Body of pancreas (tissue), 4 donors: ENCODE data around the gene TSHZ2. TPM values are rescaled to one million over a fixed set of nuclear protein-coding genes. Genes with fewer than 3 reads are reported as not detected.

Source experiments
- ATAC-seq: fragments of 150-250 bp; one replicate; pipeline ENCODE4 v1.9.1; 2016
- DNase-seq, 4 donors: peaks; one replicate each; pipeline ENCODE4 v3.0.0-alpha.2; 2019
- H3K27ac ChIP-seq, 4 donors: fragments of 200-600 bp; sonication (generic); 1 replicate in 3 of 4; 2 replicates in 1 of 4; pipeline versions ENCODE4 v1.5.1 to v1.6.1; 2016 to 2019; ENCODE audit warnings: mild to moderate bottlenecking in 1 of 4, mixed read lengths in 1 of 4, moderate library complexity in 1 of 4
- H3K27me3 ChIP-seq, 2 donors: fragments of 200-600 bp; sonication (generic); one replicate each; pipeline ENCODE4 v1.6.0; 2016; ENCODE audit warnings: mild to moderate bottlenecking in 1 of 2
- H3K36me3 ChIP-seq, 2 donors: fragments of 200-600 bp; sonication (generic); replicated peaks in 1 of 2; 2 replicates each; pipeline ENCODE4 v1.5.1; 2016; ENCODE audit warnings: low read depth in 2 of 2; ENCODE audit not compliant: insufficient read depth in 1 of 2
- H3K4me1 ChIP-seq: fragments of 200-600 bp; sonication (generic); one replicate; pipeline ENCODE4 v1.6.0; 2016
- H3K4me3 ChIP-seq, 2 donors: fragments of 200-600 bp; sonication (generic); 1 replicate in 1 of 2; 2 replicates in 1 of 2; pipeline ENCODE4 v1.5.1; 2016 to 2019
- H3K9me3 ChIP-seq, 3 donors: fragments of 200-600 bp; sonication (generic); 1 replicate in 2 of 3; 2 replicates in 1 of 3; pipeline ENCODE4 v1.5.1; 2016
- CTCF ChIP-seq, 7 experiments: fragments of 450-650 bp in 4 of 7; fragments of 200-600 bp in 3 of 7; sonication (generic) in 3 of 7; IDR thresholded peaks; one replicate each; pipeline ENCODE4 v1.5.1; 2016 to 2019; ENCODE audit warnings: antibody characterized with exemption in 7 of 7
- POLR2A ChIP-seq, 3 donors: fragments of 450-650 bp; IDR thresholded peaks; one replicate each; pipeline ENCODE4 v1.6.1; 2016; ENCODE audit warnings: antibody characterized with exemption in 3 of 3, mild to moderate bottlenecking in 2 of 3
- WGBS, 2 donors: methylation state at CpG; one replicate each; pipeline ENCODE4 v1.1.5; 2017; 5-methylcytosine and 5-hydroxymethylcytosine counted together
- intact Hi-C: fragments of 100-400 bp; cut with DNase I; formaldehyde crosslinking; loops from one replicate; pipeline ENCODE4 v1.15.1; 2023
- total RNA-seq, 2 donors: library from RNA; depleted of rRNA; stranded (reverse); fragments of >200 nt; gene quantifications; one replicate each; pipeline ENCODE4 v1.1.0, GENCODE V29; 2016

TSHZ2 gene
- total RNA-seq, 2 donors from 2014 or later = 6.0 to 9.6 TPM

GRCh38 chr20:52999040-52999439, 26.9 kb downstream of the TSHZ2 start:
- no peaks in the 10 kb centered on the region for H3K9me3 ChIP-seq
- intact Hi-C loops = no loop called here
- 85 to 92% methylated on average over 2 of the region's 2 CpGs for WGBS, 2 donors
- TF ChIP-seq CTCF (IDR thresholded peaks at IDR 0.05) (no peak), POLR2A (IDR thresholded peaks at IDR 0.05) (no peak)
- no peak overlapping the region for H3K4me3 ChIP-seq
- H3K27me3 ChIP-seq = no peaks in the 10 kb centered on the region
- ATAC-seq (no peak), DNase-seq (no peak)
- no peaks in the 10 kb centered on the region for H3K36me3 ChIP-seq
- no peaks in the 10 kb centered on the region for H3K4me1 ChIP-seq
- H3K27ac ChIP-seq = no peak overlapping the region

- TF ChIP-seq CTCF (IDR thresholded peaks at IDR 0.05) = no peak
- no peak for TF ChIP-seq POLR2A (IDR thresholded peaks at IDR 0.05)
- Histone ChIP-seq H3K36me3 (no peaks in the 10 kb centered on the region), H3K27me3 (no peaks in the 10 kb centered on the region), H3K9me3 (no peaks in the 10 kb centered on the region), H3K4me3 (no peak overlapping the region), H3K27ac (peak overlapping the region in 1 of 4 donors; percentile 5), H3K4me1 (no peaks in the 10 kb centered on the region)
- no peak for ATAC-seq
- WGBS, 2 donors = 50 to 53% methylated on average over 9 of the region's 9 CpGs
- no peak for DNase-seq
- intact Hi-C loops = no loop called here
Measured at GRCh38 chr20:53001498-53002301, 29.5 kb downstream of the TSHZ2 start.

- 39 to 50% methylated on average over 5 of the region's 5 CpGs for WGBS, 2 donors
- no peaks in the 10 kb centered on the region for H3K4me1 ChIP-seq
- TF ChIP-seq CTCF (IDR thresholded peaks at IDR 0.05) (no peak), POLR2A (IDR thresholded peaks at IDR 0.05) (no peak)
- H3K27ac ChIP-seq = no peak overlapping the region
- DNase-seq (no peak), ATAC-seq (no peak)
- no peaks in the 10 kb centered on the region for H3K36me3 ChIP-seq
- no peak overlapping the region for H3K4me3 ChIP-seq
- no peaks in the 10 kb centered on the region for H3K27me3 ChIP-seq
- H3K9me3 ChIP-seq = no peaks in the 10 kb centered on the region
- intact Hi-C loops = no loop called here
Measured at GRCh38 chr20:53002786-53003185, 30.6 kb downstream of the TSHZ2 start.

GRCh38 chr20:53003420-53004154, 31.4 kb downstream of the TSHZ2 start:
- Histone ChIP-seq H3K27ac (no peak overlapping the region), H3K36me3 (no peaks in the 10 kb centered on the region), H3K27me3 (no peaks in the 10 kb centered on the region), H3K9me3 (no peaks in the 10 kb centered on the region), H3K4me1 (no peaks in the 10 kb centered on the region), H3K4me3 (no peak overlapping the region)
- TF ChIP-seq POLR2A (IDR thresholded peaks at IDR 0.05) (no peak), CTCF (IDR thresholded peaks at IDR 0.05) (no peak)
- intact Hi-C loops = no loop called here
- ATAC-seq (no peak), DNase-seq (no peak)
- 75 to 77% methylated on average over 10 of the region's 10 CpGs for WGBS, 2 donors
